SW480 (cell line): ENCODE measurements around the gene ARHGDIG.
"Not testable (repeated sequence)": the region's sequence is repeated elsewhere in the genome, so short reads cannot be mapped to it uniquely, and the experiment has no call there.

ENCODE experiments used
- DNase-seq: peaks from one replicate; pipeline ENCODE4 v3.0.0-alpha.2; 2016; ENCODE audit warnings: low spot score

ARHGDIG gene

DNA sequence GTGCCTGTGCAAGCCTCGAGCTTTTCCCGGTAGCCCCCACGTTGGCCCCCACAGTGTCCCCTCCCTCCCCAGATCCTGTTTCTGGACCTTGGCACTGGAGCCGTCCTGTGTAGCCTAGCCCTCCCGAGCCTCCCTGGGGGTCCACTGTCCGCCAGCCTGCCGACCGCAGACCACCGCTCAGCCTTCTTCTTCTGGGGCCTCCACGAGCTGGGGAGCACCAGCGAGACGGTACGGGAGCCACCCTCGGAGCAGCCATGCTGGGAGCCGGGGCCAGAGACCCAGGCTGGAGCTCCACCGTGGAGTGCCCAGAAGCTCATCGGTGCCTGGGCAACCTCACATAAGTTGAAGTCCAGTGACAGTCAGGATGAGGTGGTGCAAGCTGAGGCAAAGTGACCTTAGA is 16.4 kb upstream of the ARHGDIG start:
- DNase-seq, result no peak

DNA sequence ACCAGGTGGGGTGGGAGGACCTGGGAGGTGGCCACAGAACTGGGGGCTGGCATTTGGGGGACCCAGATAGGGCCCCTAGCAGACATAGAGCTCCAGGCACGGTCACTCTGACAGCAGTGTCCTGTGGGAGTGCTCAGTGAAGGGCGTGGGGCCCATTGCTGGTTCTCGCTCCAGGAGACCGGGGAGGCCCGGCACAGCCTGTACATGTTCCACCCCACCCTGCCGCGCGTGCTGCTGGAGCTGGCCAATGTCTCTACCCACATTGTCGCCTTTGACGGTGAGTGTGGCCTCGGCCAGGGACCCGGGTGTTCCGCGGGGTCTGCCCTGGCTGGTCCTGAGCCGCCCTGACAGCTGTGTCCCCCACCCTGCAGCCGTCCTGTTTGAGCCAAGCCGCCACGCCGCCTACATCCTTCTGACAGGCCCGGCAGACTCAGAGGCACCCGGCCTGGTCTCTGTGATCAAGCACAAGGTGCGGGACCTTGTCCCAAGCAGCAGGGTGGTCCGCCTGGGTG is 15.9 kb upstream of the ARHGDIG start:
- DNase-seq, result no peak

GRCh38 chr16:265002-265529 is 15.3 kb upstream of the ARHGDIG start:
- DNase-seq, result no peak

GRCh38 chr16:265711-266110 is 14.7 kb upstream of the ARHGDIG start:
- DNase-seq, result peak; percentile 78

DNA sequence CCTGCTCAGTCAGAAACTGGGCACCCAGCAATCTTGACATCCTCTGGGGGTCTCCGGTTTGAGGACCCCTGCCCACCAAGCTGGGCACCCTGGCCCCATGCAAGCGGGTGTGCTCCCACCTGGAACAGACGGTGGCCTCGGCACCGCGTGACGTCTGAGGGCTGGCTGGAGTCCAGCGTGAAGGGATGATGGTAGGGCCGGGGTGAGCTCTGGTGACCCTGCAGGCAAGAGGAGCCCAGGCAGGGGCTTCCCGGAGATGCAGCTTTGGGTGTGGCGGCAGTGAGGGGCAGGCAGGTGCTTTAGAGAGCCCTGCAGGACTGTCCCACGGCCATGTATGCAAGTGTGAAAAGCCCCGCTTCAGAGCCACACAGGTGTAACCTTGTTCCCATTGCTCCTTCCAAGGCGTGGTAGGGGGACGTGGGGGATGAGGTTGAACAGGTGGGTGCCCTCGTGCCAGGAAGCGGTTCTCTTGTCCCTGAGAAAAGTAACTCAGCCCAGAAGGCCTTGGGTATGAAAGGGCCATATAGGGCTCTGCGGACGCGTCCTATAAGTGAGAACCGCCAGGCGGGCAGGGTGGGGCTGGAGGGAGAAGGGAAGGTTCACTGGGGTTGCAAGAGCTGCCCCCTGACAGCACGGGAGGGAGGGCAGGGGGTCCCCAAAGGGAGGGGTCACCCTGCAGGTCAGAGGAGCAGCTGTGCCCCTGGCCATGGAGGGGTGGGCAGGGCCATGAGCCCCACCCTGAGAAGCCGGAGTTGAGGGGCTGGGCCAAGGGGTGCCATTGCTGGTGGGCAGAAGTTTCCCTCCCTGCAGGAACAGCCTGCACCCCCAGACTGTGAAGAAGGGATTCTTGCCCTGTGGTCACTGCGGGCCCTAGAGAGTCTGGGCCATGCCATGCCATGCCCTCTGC is 13.9 kb upstream of the ARHGDIG start:
- DNase-seq, result no peak

DNA sequence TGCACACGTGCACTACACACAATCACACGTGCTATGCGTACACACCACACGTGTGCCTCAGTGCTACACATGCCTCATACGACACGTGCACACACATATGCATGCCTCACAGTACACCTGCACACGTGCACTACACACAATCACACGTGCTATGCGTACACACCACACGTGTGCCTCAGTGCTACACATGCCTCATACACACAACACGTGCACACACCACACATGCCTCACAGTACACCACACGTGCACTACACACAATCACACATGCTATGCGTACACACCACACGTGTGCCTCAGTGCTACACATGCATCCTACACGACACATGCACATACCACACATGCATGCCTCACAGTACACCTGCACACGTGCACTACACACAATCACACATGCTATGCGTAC is 12.8 kb upstream of the ARHGDIG start:
- not testable (repeated sequence) for DNase-seq

GRCh38 chr16:268141-269053 is 12.0 kb upstream of the ARHGDIG start:
- no peak for DNase-seq

DNA sequence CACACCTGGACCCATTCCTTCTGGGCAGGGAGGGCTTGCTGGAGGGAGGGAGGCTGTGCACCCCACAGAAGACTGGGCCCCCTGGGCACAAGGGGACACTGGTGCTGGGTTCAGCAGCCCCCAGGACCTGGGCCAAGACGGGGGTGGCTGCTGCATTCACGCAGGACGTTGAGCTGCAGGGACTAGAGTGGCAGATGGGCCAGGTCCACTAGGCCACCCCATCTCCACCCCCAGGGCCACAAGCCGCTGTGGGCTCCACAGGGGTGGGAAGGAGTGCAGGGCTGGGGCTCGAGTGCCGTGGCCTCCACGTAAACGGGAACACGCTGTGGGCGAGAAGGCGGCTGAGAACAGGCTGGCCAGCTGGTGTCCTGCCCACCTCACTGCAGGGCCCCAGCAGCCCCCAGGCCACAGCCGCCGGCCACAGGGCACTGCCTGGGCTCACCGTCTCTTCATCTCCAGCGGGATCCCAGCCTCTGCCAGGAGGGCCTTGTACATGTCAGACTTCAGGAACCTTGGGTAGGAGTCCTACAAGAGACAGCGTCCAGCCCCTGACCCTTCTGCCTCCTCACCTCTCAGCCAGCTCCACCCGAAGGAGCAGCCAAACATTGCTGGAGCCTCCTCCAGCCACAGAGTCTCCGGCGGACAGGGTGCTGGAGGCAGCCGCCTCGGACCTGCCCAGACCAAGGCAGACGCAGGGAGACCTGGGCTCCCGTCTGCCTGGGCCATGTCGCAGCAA is 11.2 kb upstream of the ARHGDIG start:
- no peak for DNase-seq

DNA sequence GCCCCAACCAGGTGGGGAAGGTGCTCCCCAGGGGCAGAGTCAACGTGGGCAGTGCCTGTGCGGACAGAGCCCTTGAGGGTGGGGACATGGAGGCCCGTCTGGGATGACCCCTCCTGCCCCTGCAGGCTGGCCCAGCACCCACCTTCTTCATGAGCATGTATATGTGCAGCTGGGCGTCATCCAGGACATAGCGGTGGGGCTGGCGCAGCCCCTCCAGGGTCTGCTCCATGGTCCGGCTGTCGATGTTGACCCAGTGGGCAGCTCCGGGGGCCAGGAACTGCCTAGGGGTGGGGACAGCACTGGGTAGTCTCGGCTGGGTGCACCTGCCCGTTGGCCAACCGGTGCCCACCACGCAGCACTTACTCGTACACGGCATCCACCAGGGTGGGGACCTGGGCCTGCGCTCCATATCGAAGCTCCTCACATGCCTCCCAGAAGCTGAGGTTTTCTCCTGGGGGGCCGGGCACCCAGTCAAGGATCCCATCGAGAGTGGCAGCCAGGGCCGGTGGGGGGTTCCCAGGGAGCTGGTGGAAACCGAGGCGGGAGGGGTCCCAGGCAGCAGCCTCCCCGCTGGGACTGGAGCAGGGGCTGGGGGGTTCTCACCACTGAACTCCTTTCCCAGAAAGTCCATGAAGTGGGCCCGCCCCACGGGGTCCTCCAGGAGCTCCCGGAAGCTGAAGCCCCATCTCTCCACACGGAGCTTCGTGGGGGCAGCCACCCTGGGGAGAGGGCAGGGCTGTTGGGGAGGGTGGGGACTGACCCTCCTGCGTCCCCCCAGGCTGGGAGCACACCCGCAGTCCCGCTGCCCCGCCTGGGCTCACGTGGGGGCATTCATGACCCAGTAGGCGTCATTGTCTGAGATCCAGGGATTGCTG is 9.8 kb upstream of the ARHGDIG start:
- no peak for DNase-seq

DNA sequence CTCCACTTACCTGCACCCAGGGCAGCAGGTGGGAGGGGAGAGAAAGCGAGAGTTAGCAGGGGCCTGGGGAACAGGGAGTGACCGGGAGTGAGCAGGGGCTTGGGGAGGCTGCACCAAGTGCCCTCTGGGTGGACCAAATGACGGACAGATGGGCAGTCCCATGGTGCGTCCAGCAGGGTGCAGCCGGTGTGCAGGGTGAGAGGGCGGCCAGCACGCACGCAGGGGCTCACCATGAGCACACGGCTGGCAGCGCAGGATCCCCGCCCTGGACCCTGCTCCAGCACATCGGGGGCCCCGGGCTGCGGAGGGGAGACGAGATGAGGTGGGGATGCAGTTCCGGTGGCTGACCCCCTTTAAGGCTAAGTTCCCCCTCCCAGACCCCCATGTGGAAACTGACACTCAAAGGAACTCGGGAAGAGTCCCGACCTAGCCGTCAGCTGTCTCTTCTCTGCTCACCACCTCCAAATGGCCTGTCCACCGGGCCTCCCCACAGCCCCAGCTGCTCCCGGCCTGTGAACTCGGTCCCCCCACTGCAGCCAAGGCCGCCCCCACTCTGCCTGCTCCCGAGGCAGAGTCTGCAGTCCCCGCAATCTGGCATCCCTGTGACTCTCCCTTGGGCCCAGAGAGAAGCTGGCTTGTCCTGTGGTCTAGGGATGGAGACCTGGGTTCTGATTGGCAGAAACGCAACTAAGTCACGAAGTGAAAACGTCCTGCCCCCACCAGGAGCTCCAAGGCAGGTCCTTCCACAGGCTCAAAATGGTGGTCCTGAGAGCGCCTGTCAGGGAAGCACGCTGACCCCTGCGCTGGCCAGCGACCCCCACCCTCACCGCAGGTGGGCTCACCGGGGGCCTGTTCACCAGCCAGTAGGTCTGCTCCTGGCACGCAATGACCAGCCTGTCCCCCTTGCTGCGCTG is 7.5 kb upstream of the ARHGDIG start:
- DNase-seq, result no peak

- peak; percentile 57 for DNase-seq
Measured at GRCh38 chr16:273547-274421, 6.6 kb upstream of the ARHGDIG start.

GRCh38 chr16:275041-275641 is 5.2 kb upstream of the ARHGDIG start:
- no peak for DNase-seq

GRCh38 chr16:275786-276232 is 4.6 kb upstream of the ARHGDIG start, which contains the start of gene RGS11:
TSS of gene RGS11 (minus strand) at chr16:275944. CDS start at chr16:275911, 33 bp downstream.
- DNase-seq, result no peak

DNA sequence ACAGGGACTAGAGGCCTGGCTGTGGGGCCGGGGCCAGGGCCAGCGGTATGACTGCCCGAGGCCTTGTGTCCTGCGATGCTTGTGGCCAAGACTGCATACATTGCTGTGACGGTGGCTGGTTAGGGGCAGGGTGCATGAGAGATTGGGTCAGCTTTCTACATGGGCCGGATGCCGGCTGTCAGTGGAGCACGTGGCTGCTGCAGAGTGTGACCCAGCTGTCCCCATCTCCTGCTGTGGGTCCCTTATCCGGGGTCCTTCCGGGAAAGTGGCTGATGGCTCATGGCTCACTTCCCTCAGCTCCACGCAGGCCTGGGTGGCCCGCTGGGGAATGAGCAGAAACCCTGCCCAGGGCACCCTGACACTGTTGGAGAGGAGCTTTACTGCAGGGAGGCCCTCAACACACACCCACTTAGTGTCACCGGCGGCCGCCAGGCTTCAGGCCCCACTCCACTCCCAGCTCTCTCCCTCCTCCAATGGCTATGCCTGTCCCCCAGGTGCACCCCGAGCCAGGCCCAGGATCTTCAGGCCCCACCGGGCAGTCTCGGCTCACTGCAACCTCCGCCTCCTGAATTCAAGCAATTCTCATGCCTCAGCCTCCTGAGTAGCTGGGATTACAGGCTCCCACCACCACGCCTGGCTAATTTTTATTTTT is 3.8 kb upstream of the ARHGDIG start:
- no peak for DNase-seq

- peak; percentile 85 for DNase-seq
Measured at GRCh38 chr16:278863-279366, 1.5 kb upstream of the ARHGDIG start.

- no peak for DNase-seq
Measured at GRCh38 chr16:279531-279930, 860 bp upstream of the ARHGDIG start.

DNA sequence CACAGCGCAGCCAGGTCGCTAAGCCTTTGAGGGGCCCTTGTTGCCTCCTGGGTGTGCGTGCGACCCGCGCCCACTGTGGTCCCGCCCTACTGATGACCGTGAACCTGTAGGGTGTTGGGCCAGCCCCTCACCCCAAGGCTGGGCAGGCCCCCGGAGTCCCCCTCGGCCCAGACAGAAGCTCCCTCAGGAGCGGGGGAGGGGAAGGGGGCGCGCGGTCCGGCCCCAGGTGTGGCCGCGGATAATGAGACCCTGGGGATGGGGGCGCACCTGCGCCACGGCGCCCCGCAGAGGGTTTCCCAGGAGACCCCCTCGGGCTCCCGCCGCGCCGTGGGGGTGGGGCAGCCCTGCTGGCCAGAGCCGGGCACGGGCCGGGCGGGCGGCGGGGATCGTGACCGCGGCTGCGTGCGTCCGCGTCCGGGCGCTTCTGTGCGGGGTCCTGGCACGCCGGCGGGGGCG is 358 bp upstream of the ARHGDIG start:
- DNase-seq, result no peak
